K562 (cell line): ENCODE results near the gene EDEM2. TPM values are rescaled to one million over a fixed set of nuclear protein-coding genes. Genes with fewer than 3 reads are reported as not detected.

Experiments used
- BHLHE40 ChIP-seq: IDR thresholded peaks from 2 replicates; pipeline ENCODE4 v1.6.1; 2011; ENCODE audit warnings: low read length, improper control_type of control experiment
- CXXC5 ChIP-seq: fragments of 250-450 bp; sonication (Bioruptor Pico); IDR thresholded peaks from 2 replicates; pipeline ENCODE4 v1.8.0; 2022; ENCODE audit warnings: inconsistent platforms, mild to moderate bottlenecking, moderate library complexity
- FOXA3 ChIP-seq, 2 experiments: fragments of 450-650 bp in 1 of 2; sonication (generic) in 1 of 2; formaldehyde crosslinking; IDR thresholded peaks in 1 of 2; conservative IDR thresholded peaks in 1 of 2; 2 replicates each; pipeline versions ENCODE4 v1.4.0 to v1.8.0; 2020 to 2022; ENCODE audit warnings: mild to moderate bottlenecking in 2 of 2, missing genetic modification reagents in 1 of 2
- HOXB6 ChIP-seq: fragments of 250-450 bp; sonication (Bioruptor Pico); IDR thresholded peaks from 2 replicates; pipeline ENCODE4 v1.5.1; 2022; ENCODE audit warnings: mild to moderate bottlenecking, borderline replicate concordance
- KLF6 ChIP-seq: fragments of 250-450 bp; sonication (Bioruptor Pico); IDR thresholded peaks from 2 replicates; pipeline ENCODE4 v1.4.0; 2020; ENCODE audit warnings: mild to moderate bottlenecking, moderate library complexity, borderline replicate concordance
- LEF1 ChIP-seq: fragments of 450-650 bp; IDR thresholded peaks from 2 replicates; pipeline ENCODE4 v1.6.1; 2016; ENCODE audit warnings: mild to moderate bottlenecking
- NCOA1 ChIP-seq: fragments of 450-650 bp; IDR thresholded peaks from 2 replicates; pipeline ENCODE4 v1.6.1; 2016; ENCODE audit warnings: low read depth
- NCOA4 ChIP-seq: fragments of 450-650 bp; IDR thresholded peaks from 2 replicates; pipeline ENCODE4 v1.6.1; 2018; ENCODE audit warnings: mild to moderate bottlenecking; ENCODE audit not compliant: partially characterized antibody
- PCBP2 ChIP-seq: fragments of 200-400 bp; formaldehyde crosslinking; IDR thresholded peaks from 2 replicates; pipeline ENCODE4 v1.6.1; 2018; ENCODE audit warnings: low read length, low read depth, mild to moderate bottlenecking, moderate library complexity; ENCODE audit not compliant: poor library complexity, severe bottlenecking
- PHTF2 ChIP-seq: fragments of 250-450 bp; sonication (Bioruptor Pico); IDR thresholded peaks from 2 replicates; pipeline ENCODE4 v1.5.0; 2021; ENCODE audit warnings: mild to moderate bottlenecking
- RAD21 ChIP-seq, 2 experiments: fragments of 250-450 bp in 1 of 2; fragments of 450-650 bp in 1 of 2; sonication (Bioruptor Pico) in 1 of 2; formaldehyde crosslinking in 1 of 2; IDR thresholded peaks in 1 of 2; conservative IDR thresholded peaks in 1 of 2; 2 replicates each; pipeline versions ENCODE4 v1.4.0 to v1.8.0; 2020 to 2022; ENCODE audit warnings: mild to moderate bottlenecking in 2 of 2, moderate library complexity in 1 of 2
- SRF ChIP-seq, 2 experiments: fragments of 250-450, 450-650 bp in 1 of 2; sonication (Bioruptor Pico) in 1 of 2; sonication (generic) in 1 of 2; formaldehyde crosslinking; IDR thresholded peaks; 2 replicates each; pipeline versions ENCODE4 v1.5.0 to v1.5.1; 2020 to 2022; ENCODE audit warnings: mild to moderate bottlenecking in 1 of 2, missing genetic modification reagents in 1 of 2
- ZNF134 ChIP-seq: fragments of 250-450 bp; sonication (Bioruptor Pico); conservative IDR thresholded peaks from 2 replicates; pipeline ENCODE4 v1.4.0; 2020
- ZNF354B ChIP-seq: fragments of 250-450 bp; sonication (Bioruptor Pico); IDR thresholded peaks from 2 replicates; pipeline ENCODE4 v1.4.0; 2020
- ZNF696 ChIP-seq: fragments of 250-450 bp; sonication (Bioruptor Pico); conservative IDR thresholded peaks from 2 replicates; pipeline ENCODE4 v1.4.0; 2020; ENCODE audit warnings: mild to moderate bottlenecking, moderate library complexity
- polyA plus RNA-seq, 8 experiments: library from polyadenylated mRNA; depleted of rRNA in 4 of 8; stranded (reverse) in 5 of 8; unstranded in 3 of 8; fragments of >200 nt; fragmentation: Nextera tagmentation in 2 of 8; fragmentation: Illumina TruSeq in 1 of 8; extraction: Ambion mirVana in 2 of 8; extraction: Trizol in 1 of 8; gene quantifications; 2 replicates each; pipeline versions ENCODE4 v1.2.1 to v1.2.3, GENCODE V29; 2011 to 2014; ENCODE audit warnings: inconsistent platforms in 1 of 8, missing spikeins in 1 of 8
- total RNA-seq, 7 experiments: library from RNA; depleted of rRNA in 6 of 7; stranded (reverse); fragments of >200 nt in 6 of 7; fragmentation: Illumina TruSeq in 2 of 7; extraction: Trizol in 2 of 7; gene quantifications; 2 replicates each; pipeline versions ENCODE4 v1.2.1 to v1.2.3, GENCODE V29; 2011 to 2021; ENCODE audit warnings: low replicate concordance in 1 of 7
- TF ChIP-seq, protein P1 (sequence below): IDR thresholded peaks from 2 replicates; pipeline ENCODE4 v1.6.1; 2011; ENCODE audit warnings: borderline replicate concordance, low read depth, mild to moderate bottlenecking, moderate library complexity, low read length; ENCODE audit not compliant: insufficient read depth, poor library complexity, severe bottlenecking
- TF ChIP-seq, protein P2 (sequence below): IDR thresholded peaks from 3 replicates; pipeline ENCODE4 v1.6.1; 2011; ENCODE audit warnings: borderline replicate concordance, mild to moderate bottlenecking, moderate library complexity; ENCODE audit not compliant: insufficient read length; ENCODE audit errors: extremely low read depth
- TF ChIP-seq, protein P3 (sequence below): sonication (generic); formaldehyde crosslinking; IDR thresholded peaks from 2 replicates; pipeline ENCODE4 v1.8.0; 2022; ENCODE audit warnings: mild to moderate bottlenecking, missing genetic modification reagents

EDEM2 gene
- total and polyA plus RNA-seq, 9 of the 15 experiments (the other 6 are each of a cell fraction or from before 2014, with no cell fraction given), result 6.9 to 11.0 (median 9.7) TPM

DNA sequence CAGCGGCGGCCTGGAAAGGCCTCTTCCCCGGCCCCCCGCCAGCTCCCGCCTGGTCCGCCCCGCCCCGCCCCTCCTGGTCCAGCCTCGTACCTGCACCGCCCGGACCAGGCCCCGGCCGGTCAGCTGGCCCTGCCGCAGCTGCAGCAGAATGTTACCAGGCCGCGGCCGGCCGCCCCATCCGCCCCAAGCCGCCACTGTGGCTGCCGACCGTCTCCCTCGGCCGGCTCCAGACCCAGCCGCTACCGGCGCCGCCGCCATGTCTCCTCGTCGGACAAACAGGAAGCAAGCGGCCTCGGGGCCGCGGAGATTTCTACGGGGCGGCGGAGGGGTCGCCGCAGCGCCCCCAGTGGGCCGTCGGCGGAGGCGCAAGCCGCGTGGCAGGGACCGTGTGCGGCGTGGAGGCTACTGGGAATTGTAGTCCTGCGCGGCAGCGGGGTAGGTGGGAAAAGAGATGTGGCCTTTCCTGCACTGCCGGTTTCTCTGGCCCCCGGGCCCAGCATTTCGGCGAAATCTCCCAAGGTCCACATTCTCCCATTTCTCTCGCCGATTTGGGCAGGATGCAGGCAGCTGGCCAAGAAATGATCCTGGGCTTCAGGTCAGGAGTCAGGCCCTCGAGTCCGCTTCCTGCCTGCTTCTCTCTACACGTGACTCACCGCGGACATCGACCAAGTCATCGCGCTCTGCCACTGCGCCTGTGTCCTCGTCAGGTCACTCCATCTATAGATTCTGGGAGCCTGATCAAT, 54.4 kb downstream of the EDEM2 start, which contains the start of gene TRPC4AP (continued):
- TF ChIP-seq, protein P1, sequence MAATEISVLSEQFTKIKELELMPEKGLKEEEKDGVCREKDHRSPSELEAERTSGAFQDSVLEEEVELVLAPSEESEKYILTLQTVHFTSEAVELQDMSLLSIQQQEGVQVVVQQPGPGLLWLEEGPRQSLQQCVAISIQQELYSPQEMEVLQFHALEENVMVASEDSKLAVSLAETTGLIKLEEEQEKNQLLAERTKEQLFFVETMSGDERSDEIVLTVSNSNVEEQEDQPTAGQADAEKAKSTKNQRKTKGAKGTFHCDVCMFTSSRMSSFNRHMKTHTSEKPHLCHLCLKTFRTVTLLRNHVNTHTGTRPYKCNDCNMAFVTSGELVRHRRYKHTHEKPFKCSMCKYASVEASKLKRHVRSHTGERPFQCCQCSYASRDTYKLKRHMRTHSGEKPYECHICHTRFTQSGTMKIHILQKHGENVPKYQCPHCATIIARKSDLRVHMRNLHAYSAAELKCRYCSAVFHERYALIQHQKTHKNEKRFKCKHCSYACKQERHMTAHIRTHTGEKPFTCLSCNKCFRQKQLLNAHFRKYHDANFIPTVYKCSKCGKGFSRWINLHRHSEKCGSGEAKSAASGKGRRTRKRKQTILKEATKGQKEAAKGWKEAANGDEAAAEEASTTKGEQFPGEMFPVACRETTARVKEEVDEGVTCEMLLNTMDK, result peak; percentile 97
- no peak for TF ChIP-seq NCOA1
- TF ChIP-seq BHLHE40, result peak; percentile 91
- TF ChIP-seq SRF (CRISPR knock-in tag; IDR thresholded peaks at IDR 0.05), result no peak
- TF ChIP-seq RAD21 (CRISPR knock-in tag; conservative IDR thresholded peaks at IDR 0.05 in 1 of 2, IDR thresholded peaks at IDR 0.05 in 1 of 2), result peak; percentile 19 to 41; a peak in 1 of 4 replicates
- TF ChIP-seq, protein P2, sequence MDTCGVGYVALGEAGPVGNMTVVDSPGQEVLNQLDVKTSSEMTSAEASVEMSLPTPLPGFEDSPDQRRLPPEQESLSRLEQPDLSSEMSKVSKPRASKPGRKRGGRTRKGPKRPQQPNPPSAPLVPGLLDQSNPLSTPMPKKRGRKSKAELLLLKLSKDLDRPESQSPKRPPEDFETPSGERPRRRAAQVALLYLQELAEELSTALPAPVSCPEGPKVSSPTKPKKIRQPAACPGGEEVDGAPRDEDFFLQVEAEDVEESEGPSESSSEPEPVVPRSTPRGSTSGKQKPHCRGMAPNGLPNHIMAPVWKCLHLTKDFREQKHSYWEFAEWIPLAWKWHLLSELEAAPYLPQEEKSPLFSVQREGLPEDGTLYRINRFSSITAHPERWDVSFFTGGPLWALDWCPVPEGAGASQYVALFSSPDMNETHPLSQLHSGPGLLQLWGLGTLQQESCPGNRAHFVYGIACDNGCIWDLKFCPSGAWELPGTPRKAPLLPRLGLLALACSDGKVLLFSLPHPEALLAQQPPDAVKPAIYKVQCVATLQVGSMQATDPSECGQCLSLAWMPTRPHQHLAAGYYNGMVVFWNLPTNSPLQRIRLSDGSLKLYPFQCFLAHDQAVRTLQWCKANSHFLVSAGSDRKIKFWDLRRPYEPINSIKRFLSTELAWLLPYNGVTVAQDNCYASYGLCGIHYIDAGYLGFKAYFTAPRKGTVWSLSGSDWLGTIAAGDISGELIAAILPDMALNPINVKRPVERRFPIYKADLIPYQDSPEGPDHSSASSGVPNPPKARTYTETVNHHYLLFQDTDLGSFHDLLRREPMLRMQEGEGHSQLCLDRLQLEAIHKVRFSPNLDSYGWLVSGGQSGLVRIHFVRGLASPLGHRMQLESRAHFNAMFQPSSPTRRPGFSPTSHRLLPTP, result no peak
- no peak for TF ChIP-seq FOXA3 (CRISPR knock-in tag; conservative IDR thresholded peaks at IDR 0.05 in 1 of 2, IDR thresholded peaks at IDR 0.05 in 1 of 2)
- no peak for TF ChIP-seq ZNF696 (CRISPR knock-in tag)
- TF ChIP-seq PCBP2, result no peak
- TF ChIP-seq, protein P3, sequence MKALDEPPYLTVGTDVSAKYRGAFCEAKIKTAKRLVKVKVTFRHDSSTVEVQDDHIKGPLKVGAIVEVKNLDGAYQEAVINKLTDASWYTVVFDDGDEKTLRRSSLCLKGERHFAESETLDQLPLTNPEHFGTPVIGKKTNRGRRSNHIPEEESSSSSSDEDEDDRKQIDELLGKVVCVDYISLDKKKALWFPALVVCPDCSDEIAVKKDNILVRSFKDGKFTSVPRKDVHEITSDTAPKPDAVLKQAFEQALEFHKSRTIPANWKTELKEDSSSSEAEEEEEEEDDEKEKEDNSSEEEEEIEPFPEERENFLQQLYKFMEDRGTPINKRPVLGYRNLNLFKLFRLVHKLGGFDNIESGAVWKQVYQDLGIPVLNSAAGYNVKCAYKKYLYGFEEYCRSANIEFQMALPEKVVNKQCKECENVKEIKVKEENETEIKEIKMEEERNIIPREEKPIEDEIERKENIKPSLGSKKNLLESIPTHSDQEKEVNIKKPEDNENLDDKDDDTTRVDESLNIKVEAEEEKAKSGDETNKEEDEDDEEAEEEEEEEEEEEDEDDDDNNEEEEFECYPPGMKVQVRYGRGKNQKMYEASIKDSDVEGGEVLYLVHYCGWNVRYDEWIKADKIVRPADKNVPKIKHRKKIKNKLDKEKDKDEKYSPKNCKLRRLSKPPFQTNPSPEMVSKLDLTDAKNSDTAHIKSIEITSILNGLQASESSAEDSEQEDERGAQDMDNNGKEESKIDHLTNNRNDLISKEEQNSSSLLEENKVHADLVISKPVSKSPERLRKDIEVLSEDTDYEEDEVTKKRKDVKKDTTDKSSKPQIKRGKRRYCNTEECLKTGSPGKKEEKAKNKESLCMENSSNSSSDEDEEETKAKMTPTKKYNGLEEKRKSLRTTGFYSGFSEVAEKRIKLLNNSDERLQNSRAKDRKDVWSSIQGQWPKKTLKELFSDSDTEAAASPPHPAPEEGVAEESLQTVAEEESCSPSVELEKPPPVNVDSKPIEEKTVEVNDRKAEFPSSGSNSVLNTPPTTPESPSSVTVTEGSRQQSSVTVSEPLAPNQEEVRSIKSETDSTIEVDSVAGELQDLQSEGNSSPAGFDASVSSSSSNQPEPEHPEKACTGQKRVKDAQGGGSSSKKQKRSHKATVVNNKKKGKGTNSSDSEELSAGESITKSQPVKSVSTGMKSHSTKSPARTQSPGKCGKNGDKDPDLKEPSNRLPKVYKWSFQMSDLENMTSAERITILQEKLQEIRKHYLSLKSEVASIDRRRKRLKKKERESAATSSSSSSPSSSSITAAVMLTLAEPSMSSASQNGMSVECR (CRISPR knock-in tag), result peak; percentile 83
- TF ChIP-seq ZNF354B (CRISPR knock-in tag), result no peak
- peak; percentile 4; the same call in 1 of the 2 replicates for TF ChIP-seq ZNF134 (CRISPR knock-in tag)
- TF ChIP-seq HOXB6 (CRISPR knock-in tag), result no peak
- TF ChIP-seq PHTF2 (CRISPR knock-in tag), result no peak
- TF ChIP-seq LEF1, result no peak
- no peak; the same call in 1 of the 2 replicates for TF ChIP-seq KLF6
- TF ChIP-seq NCOA4, result no peak
- TF ChIP-seq CXXC5 (CRISPR knock-in tag), result peak; percentile 98
